GM12878 (cell line): ENCODE results near the gene MGLL. TPM values are rescaled to one million over a fixed set of nuclear protein-coding genes. Genes with fewer than 3 reads are reported as not detected.

Experiments used
- ATAC-seq: fragments of 200-7000 bp; cut with Tn5 transposase; 3 replicates; pipeline ENCODE4 v1.9.1; 2020; ENCODE audit warnings: mild to moderate bottlenecking, moderate library complexity
- BruUV-seq: library from RNA; stranded (reverse); fragments of 400-500 nt; replicated peaks from 2 replicates; lab custom pipeline; 2021; lab: Mats Ljungman, UMichigan
- CTCF ChIA-PET: fragments of 300-600 bp; sonication (Branson Sonifier 250); formaldehyde crosslinking; extraction: SDS; loops from one replicate; lab custom pipeline; 2021; ENCODE audit warnings: inconsistent platforms; lab: Yijun Ruan, JAX
- POLR2A ChIA-PET: fragments of 350-600 bp; formaldehyde crosslinking; extraction: SDS; loops from one replicate; lab custom pipeline; 2021; ENCODE audit warnings: inconsistent platforms; lab: Charles Lee
- RAD21 ChIA-PET: fragments of 300-600 bp; sonication (Branson Sonifier 250); formaldehyde crosslinking; loops from one replicate; lab custom pipeline; 2023; ENCODE audit warnings: antibody characterized with exemption; ENCODE audit not compliant: unreplicated experiment; lab: Charles Lee
- SMC1A ChIA-PET: fragments of 300-600 bp; sonication (Branson Sonifier 250); formaldehyde crosslinking; loops from one replicate; lab custom pipeline; 2023; ENCODE audit not compliant: unreplicated experiment, uncharacterized antibody; lab: Charles Lee
- DNase-seq: peaks from one replicate; pipeline ENCODE4 v3.0.0-alpha.2; 2011; ENCODE audit warnings: low read depth, low spot score
- FAIRE-seq: peaks from 3 replicates; lab custom pipeline; 2011; peaks lifted over from hg19 to GRCh38; lab: Jason Lieb, UNC
- H2AFZ ChIP-seq: 2 replicates; pipeline ENCODE4 v1.6.0; 2011; ENCODE audit warnings: low read depth, low read length, control low read depth; ENCODE audit not compliant: control insufficient read depth
- H3K27ac ChIP-seq: 2 replicates; pipeline ENCODE4 v1.5.1; 2011; ENCODE audit warnings: control low read depth; ENCODE audit not compliant: control insufficient read depth, insufficient read depth
- H3K27me3 ChIP-seq, 2 experiments: replicated peaks in 1 of 2; 2 replicates each; pipeline versions ENCODE4 v1.6.0 to v1.6.1; 2011; ENCODE audit warnings: low read length in 1 of 2; ENCODE audit not compliant: control insufficient read depth in 2 of 2, insufficient read depth in 2 of 2
- H3K36me3 ChIP-seq, 2 experiments: 2 replicates each; pipeline ENCODE4 v1.5.1; 2011; ENCODE audit warnings: low read length in 1 of 2; ENCODE audit not compliant: control insufficient read depth in 2 of 2, insufficient read depth in 2 of 2
- H3K4me1 ChIP-seq: 2 replicates; pipeline ENCODE4 v1.6.1; 2011; ENCODE audit warnings: mild to moderate bottlenecking, low read length, moderate library complexity, mixed read lengths; ENCODE audit not compliant: control insufficient read depth, insufficient read depth
- H3K4me2 ChIP-seq: 2 replicates; pipeline ENCODE4 v1.6.0; 2011; ENCODE audit warnings: control low read depth; ENCODE audit not compliant: control insufficient read depth, insufficient read depth
- H3K4me3 ChIP-seq: fragments of 200-600 bp; sonication (generic); 2 replicates; pipeline ENCODE4 v1.5.1; 2016
- H3K79me2 ChIP-seq: 2 replicates; pipeline ENCODE4 v1.6.0; 2011; ENCODE audit warnings: low read length; ENCODE audit not compliant: control insufficient read depth, insufficient read depth
- H3K9ac ChIP-seq: 2 replicates; pipeline ENCODE4 v1.8.0; 2011; ENCODE audit warnings: low read length, control low read depth, mixed read lengths; ENCODE audit not compliant: control insufficient read depth, insufficient read depth
- H3K9me3 ChIP-seq: replicated peaks from 3 replicates; pipeline ENCODE4 v1.5.1; 2011; ENCODE audit warnings: mild to moderate bottlenecking, low read length; ENCODE audit not compliant: control insufficient read depth, insufficient read depth
- H4K20me1 ChIP-seq: 2 replicates; pipeline ENCODE4 v1.6.0; 2011; ENCODE audit not compliant: control insufficient read depth, insufficient read depth
- CEBPB ChIP-seq, 2 experiments: fragments of 150-350 bp in 1 of 2; IDR thresholded peaks; 2 replicates each; pipeline ENCODE4 v1.6.1; 2012 to 2014; ENCODE audit warnings: low read depth in 2 of 2, low read length in 2 of 2, borderline replicate concordance in 1 of 2, inconsistent platforms in 1 of 2
- CHD4 ChIP-seq: fragments of 200-600 bp; sonication (generic); IDR thresholded peaks from 2 replicates; pipeline ENCODE4 v1.6.1; 2016; ENCODE audit warnings: mild to moderate bottlenecking
- E2F8 ChIP-seq: fragments of 450-650 bp; IDR thresholded peaks from 2 replicates; pipeline ENCODE4 v1.6.1; 2018; ENCODE audit warnings: mild to moderate bottlenecking, low read depth, moderate library complexity; ENCODE audit not compliant: partially characterized antibody
- FOXK2 ChIP-seq: fragments of 450-650 bp; IDR thresholded peaks from 2 replicates; pipeline ENCODE4 v1.6.1; 2017; ENCODE audit warnings: mild to moderate bottlenecking, moderate library complexity
- NBN ChIP-seq: fragments of 450-650 bp; IDR thresholded peaks from 2 replicates; pipeline ENCODE4 v1.6.1; 2016
- NFYB ChIP-seq: IDR thresholded peaks from 2 replicates; pipeline ENCODE4 v1.6.1; 2011; ENCODE audit warnings: low read depth, mild to moderate bottlenecking, low read length, improper control_type of control experiment, moderate library complexity; ENCODE audit not compliant: insufficient read depth
- RUNX3 ChIP-seq: IDR thresholded peaks from 2 replicates; pipeline ENCODE4 v1.6.1; 2012; ENCODE audit warnings: low read length, inconsistent platforms
- SKIL ChIP-seq: fragments of 450-650 bp; IDR thresholded peaks from 2 replicates; pipeline ENCODE4 v1.6.1; 2017; ENCODE audit warnings: mild to moderate bottlenecking, low read depth, inconsistent platforms; ENCODE audit not compliant: poor library complexity, severe bottlenecking
- SMC3 ChIP-seq: IDR thresholded peaks from 2 replicates; pipeline ENCODE4 v1.6.1; 2011; ENCODE audit warnings: low read length, improper control_type of control experiment, borderline replicate concordance
- SPI1 ChIP-seq: IDR thresholded peaks from 2 replicates; pipeline ENCODE4 v1.6.1; 2011; ENCODE audit warnings: low read depth, mild to moderate bottlenecking, low read length, moderate library complexity, borderline replicate concordance; ENCODE audit not compliant: insufficient read depth
- TAF1 ChIP-seq: IDR thresholded peaks from 2 replicates; pipeline ENCODE4 v1.6.1; 2011; ENCODE audit warnings: mild to moderate bottlenecking, low read depth, low read length, borderline replicate concordance
- TCF3 ChIP-seq: IDR thresholded peaks from 2 replicates; pipeline ENCODE4 v1.6.1; 2012; ENCODE audit warnings: low read depth, mild to moderate bottlenecking, low read length, borderline replicate concordance; ENCODE audit not compliant: insufficient read depth
- ZNF274 ChIP-seq: IDR thresholded peaks from one replicate; pipeline ENCODE4 v1.8.0; 2011; ENCODE audit not compliant: insufficient read length, insufficient read depth
- WGBS: methylation state at CpG from one replicate; pipeline ENCODE4 v1.1.6; 2016; ENCODE audit warnings: low lambda C conversion rate; ENCODE audit not compliant: insufficient replicate concordance, insufficient coverage; ENCODE audit errors: missing lambda C conversion rate; 5-methylcytosine and 5-hydroxymethylcytosine counted together
- in situ Hi-C: fragments of 300-500 bp; cut with MboI; formaldehyde crosslinking; loops from 9 replicates; pipeline ENCODE4 v1.14.3; 2018; ENCODE audit warnings: mixed read lengths
- intact Hi-C: fragments of 100-400 bp; cut with micrococcal nuclease; formaldehyde crosslinking; loops from one replicate; pipeline ENCODE4 v1.14.2; 2022; ENCODE audit not compliant: unreplicated experiment
- polyA plus RNA-seq, 11 experiments: library from polyadenylated mRNA; depleted of rRNA in 4 of 11; unstranded in 6 of 11; stranded (reverse) in 5 of 11; fragments of >200 nt; fragmentation: Nextera tagmentation in 4 of 11; fragmentation: Illumina TruSeq in 1 of 11; extraction: Ambion mirVana in 4 of 11; extraction: Trizol in 1 of 11; gene quantifications; 1 replicate in 1 of 11; 2 replicates in 10 of 11; pipeline versions ENCODE4 v1.2.1 to v1.2.3, GENCODE V29; 2011 to 2016; ENCODE audit warnings: inconsistent platforms in 2 of 11, missing spikeins in 2 of 11, low read depth in 1 of 11
- total RNA-seq, 4 experiments: library from RNA; depleted of rRNA in 3 of 4; stranded (reverse); fragments of >200 nt in 3 of 4; fragmentation: Illumina TruSeq in 1 of 4; extraction: Trizol in 1 of 4; gene quantifications; 2 replicates each; pipeline versions ENCODE4 v1.2.1 to v1.2.3, GENCODE V29; 2013 to 2021

Gene MGLL
- total and polyA plus RNA-seq, 10 of the 15 experiments (the other 5 are each of a cell fraction or from before 2014, with no cell fraction given), result 44.9 to 177 (median 72.9) TPM

GRCh38 chr3:127651516-127652172, 170.7 kb downstream of the MGLL start:
- CTCF ChIA-PET, result interaction anchor here (0.8 to 4.0 kb wide), 20 partner anchors 9 to 482 kb away, joined by 3 to 53 read pairs (median 4); no protein-coding TSS in a partner anchor
- 30% methylated on average over 8 of the region's 8 CpGs for WGBS
- in situ Hi-C loops, result loop anchor here (5.0 kb wide), 1 partner anchor 311 kb away; no protein-coding TSS in a partner anchor
- BruUV-seq, result no TSS peak
- no peaks in the 10 kb centered on the region for H3K9me3 ChIP-seq
- no peaks in the 10 kb centered on the region for H3K79me2 ChIP-seq
- FAIRE-seq (no peak), DNase-seq (no peak), ATAC-seq (no peak)
- no peaks in the 10 kb centered on the region for H4K20me1 ChIP-seq
- RAD21 ChIA-PET, result interaction anchor here (1.0 to 3.0 kb wide), 5 partner anchors 77 to 319 kb away, joined by 3 to 30 read pairs (median 4); no protein-coding TSS in a partner anchor
- no peaks in the 10 kb centered on the region; a peak in 1 of 4 replicates for H3K27me3 ChIP-seq
- SMC1A ChIA-PET, result interaction anchor here (0.9 to 2.6 kb wide), 10 partner anchors 8 to 444 kb away, joined by 3 to 19 read pairs (median 5); no protein-coding TSS in a partner anchor
- H3K9ac ChIP-seq, result no peak overlapping the region
- POLR2A ChIA-PET, result no interaction called here
- H3K36me3 ChIP-seq, result no peaks in the 10 kb centered on the region
- intact Hi-C loops, result loop anchor here (1.0 to 2.0 kb wide), 4 partner anchors 171 to 320 kb away; partner anchors contain the start of gene MGLL
- TF ChIP-seq NFYB, result no peak
- TF ChIP-seq SMC3, result no peak
- no peak for TF ChIP-seq SPI1
- no peak for TF ChIP-seq RUNX3
- TF ChIP-seq SKIL, result no peak
- TF ChIP-seq E2F8, result no peak
- no peak for TF ChIP-seq TAF1
- no peak for TF ChIP-seq CEBPB (IDR thresholded peaks at IDR 0.05; ENCODE audit: borderline replicate concordance in 1 of 2, low read depth in 2 of 2, low read length in 2 of 2)
- TF ChIP-seq NBN, result no peak
- TF ChIP-seq ZNF274, result no peak
- TF ChIP-seq FOXK2, result no peak
- no peak for TF ChIP-seq TCF3
- TF ChIP-seq CHD4, result no peak
- H3K4me1 ChIP-seq, result peaks cover 6% of the 10 kb centered on the region; the same call in 1 of the 2 replicates
- no peak overlapping the region for H3K4me2 ChIP-seq
- H3K27ac ChIP-seq, result no peak overlapping the region
- H2AFZ ChIP-seq, result no peak overlapping the region
- H3K4me3 ChIP-seq, result no peak overlapping the region
